NCI-H345 (cell line): ENCODE results near the gene SIKE1.
"Not testable (repeated sequence)": the region's sequence is repeated elsewhere in the genome, so short reads cannot be mapped to it uniquely, and the experiment has no call there.

Experiments
- DNase-seq: peaks from one replicate; lab custom pipeline; 2025; lab: John Stamatoyannopoulos, UW

SIKE1 gene

GRCh38 chr1:114755006-114755931 lies 25.2 kb downstream of the SIKE1 start:
- DNase-seq = no peak

DNA sequence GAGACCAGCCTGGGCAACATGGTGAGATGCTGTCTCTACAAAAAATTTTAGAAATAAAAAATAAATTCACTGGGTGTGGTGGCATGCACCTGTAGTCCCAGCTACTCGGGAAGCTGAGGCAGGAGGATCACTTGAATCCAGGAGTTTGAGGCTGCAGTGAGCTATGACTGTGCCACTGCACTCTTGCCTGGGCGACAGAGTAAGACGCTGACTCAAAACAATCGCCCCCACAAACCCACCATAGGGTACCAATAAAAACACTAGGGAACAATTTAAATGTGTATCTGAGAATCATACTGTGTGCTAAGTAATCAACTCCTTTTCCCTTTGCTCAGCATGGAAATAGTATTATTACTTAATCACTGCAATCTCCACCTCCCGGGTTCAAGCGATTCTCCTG lies 26.8 kb downstream of the SIKE1 start:
- not testable (repeated sequence) for DNase-seq

GRCh38 chr1:114753143-114753542 lies 27.3 kb downstream of the SIKE1 start:
- DNase-seq = no peak

DNA sequence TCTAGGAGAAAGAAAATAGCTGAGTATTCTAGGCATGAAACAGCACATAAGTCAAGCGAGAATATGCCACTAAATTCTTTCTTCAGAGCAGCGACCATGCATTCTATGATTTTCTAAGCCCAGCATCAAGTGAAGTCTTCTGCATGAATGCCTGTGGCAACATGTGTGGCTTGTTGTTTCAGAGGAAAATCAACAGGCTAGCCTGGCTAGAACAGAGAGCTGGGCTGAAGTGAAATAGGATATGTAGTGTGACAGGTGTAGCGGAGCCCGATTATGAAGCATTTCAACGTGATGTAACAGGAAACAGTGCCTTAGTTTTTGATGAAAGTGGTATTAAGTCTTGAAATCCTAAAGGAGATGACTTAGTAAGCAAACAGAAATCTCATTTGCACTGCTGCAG lies 29.7 kb downstream of the SIKE1 start:
- DNase-seq = peak; percentile 33

DNA sequence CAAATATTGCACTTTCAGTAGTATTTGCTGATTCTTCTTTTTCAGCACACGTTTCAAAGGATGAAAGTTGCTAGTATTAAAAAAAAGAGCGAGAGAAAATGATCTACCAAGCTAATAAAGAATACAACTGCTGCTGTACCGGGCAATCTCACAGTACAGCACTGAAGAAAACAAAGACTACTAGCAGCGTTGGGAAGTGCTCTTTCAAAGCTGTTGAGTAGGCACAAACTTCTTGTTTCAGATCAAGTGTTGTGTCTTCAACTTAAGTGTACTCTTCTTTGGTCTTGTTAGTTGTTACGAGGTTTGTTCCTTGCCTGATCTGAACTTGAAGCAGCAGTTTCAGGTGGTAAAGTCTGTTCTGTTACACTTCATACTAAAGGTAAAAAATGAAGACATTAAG lies 30.6 kb downstream of the SIKE1 start:
- no peak for DNase-seq

DNA sequence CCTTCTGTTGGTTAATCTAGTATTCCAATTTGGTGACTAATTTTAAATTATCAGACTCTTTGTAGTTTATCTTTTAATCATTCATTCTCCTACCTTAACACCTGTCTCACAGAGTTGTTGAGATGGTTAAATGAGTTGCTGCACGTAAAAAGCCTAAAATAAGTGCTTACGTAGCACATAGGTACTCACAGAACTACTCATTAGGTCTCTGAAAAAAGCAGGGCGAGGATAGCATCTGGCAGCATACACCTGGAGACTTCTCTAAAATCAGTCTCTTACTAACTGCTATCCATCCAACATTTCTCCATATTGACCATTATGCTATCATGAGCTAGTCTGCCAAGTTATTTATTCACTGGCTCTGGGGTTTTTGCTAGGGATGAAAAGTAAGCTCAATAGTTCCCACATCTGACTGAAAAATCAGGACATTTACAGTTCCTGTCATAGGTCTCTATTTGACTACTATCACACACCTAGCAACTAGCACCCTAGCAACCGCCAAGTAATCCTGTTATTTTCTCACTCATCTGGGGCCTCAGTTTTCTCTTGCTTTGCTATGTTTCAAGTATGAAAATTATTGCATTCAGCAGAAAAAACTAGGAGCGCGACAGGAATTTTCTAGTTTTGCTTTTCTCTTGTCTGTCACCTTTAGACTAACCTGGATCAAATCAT lies 33.9 kb downstream of the SIKE1 start:
- no peak for DNase-seq

DNA sequence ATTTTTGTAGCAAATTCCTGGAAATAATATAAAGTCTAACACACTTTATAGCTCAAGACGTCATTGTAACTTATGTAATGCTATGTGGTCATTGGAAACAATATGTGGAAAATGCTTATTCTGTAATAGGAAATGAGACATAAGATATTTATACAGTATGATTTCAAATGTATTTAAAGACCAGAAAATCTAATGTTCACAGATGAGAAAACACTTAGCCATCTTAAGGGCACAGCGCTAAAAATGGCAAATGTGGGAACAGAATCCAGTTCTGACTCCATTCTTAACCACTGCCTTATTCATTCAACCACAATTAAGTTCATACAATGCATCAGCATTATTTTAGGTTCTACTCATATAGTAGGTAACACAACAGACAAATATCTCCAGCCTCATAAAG lies 35.2 kb downstream of the SIKE1 start:
- no peak for DNase-seq

- no peak for DNase-seq
Measured at GRCh38 chr1:114741963-114742746, 38.3 kb downstream of the SIKE1 start.

DNA sequence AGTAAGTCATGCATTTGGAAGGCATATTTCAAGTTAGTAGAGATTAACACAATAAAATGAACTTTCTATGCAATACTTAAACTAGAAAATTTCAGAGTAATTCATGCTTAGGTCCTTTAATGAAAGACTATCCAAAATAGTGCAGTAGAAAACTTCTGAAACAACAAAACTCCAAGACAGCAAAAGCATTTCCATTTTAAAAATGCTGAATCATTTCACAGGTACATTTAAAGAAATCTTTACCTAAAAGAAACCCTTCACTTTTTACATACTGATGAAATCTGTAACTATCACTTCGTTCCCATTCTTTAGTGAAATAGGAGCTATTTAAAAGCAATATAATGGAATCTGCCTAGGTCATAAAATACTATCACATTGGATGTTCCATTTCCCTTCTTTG lies 40.2 kb downstream of the SIKE1 start:
- DNase-seq = no peak

GRCh38 chr1:114737314-114737849 lies 43.1 kb downstream of the SIKE1 start:
- no peak for DNase-seq

DNA sequence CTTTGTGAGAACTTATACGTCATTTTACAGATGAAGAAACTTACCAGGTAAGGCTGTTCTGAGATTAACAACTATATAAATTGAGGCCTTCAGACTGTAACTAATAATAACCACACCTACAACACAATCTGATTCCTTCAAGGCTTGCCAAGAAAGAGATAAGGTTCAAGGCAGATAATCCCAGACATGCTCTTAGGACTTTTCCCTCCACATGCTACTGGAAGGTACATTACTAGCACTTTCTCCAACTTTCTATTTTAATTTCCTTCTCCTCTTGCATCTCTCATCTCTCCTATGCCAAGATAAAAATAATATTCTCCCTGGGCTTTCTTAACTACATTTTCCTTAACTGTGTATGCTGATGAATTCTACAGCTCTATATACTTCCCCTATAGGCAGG lies 45.0 kb downstream of the SIKE1 start:
- DNase-seq = no peak

DNA sequence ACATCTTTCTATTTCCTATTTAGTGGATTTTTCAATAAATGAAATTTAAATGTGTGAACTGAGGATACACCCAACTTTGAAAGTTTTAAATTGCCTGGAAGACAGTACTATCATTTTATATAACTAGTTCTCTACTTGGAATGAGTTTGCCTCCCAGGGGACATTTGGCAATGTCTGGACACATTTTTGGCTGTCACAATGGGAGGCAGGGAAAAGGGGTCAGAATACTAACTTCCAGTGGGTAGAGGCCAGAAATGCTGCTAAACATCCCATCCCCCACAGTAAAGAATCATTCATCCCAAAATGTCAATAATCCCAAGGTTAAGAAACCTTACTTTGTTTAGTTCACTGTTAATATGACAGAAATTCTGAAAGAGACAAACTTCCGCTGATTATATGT lies 50.7 kb downstream of the SIKE1 start:
- no peak for DNase-seq

DNA sequence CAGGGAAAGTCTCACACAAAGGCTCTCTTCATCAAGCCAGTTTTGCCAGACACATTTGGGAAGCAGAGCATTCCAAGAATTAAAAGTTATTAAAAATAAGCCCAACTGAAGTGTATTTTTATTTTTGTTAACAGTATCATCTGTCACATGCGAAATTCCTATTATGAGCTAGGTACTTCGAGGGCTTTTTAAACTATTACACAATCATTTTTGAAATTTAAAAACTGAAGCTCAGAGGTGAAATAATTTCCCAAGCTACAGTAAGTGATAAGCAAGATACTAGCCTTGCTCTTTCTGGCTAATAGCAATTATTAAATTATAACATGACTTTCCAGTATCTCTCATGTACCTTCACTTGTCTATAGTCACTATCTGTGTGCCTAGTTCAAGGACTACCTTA lies 51.9 kb downstream of the SIKE1 start:
- DNase-seq = no peak

DNA sequence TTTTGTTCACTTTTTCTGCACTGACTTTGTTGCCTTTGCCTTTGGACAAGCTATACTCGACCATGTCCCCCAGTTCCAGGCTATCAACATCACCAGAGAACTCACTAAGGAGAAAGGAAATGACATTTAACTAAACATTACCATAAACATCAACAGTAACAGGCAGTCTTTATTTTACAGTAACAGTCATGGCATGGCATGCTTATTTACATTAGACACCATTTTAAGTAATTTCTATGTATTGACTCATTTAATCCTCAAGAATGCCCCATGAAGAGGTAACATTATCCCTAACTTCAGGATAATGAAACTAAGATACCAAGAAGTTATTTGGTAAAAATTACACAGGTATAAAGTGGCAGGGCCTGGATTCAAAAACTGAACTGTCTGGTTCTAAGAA lies 55.3 kb downstream of the SIKE1 start:
- DNase-seq = no peak

DNA sequence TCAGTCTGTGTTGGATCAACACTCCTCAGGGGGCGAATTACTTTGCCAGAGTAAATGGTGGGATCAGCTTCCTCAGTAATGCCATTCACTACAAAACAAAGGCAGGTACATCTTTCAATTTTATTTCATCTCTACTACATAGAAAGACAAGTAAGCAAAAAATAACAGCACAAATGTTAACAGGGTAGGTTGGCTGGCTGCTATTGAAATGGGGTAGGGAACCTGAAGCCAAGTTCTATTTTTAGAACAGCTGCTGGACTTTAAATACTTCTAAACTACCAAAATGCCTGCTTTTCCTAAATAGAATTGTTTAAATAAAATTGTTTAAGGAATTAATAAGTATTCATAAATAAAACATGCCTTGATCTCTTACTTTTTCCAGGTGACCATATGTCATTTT lies 56.6 kb downstream of the SIKE1 start:
- DNase-seq = no peak

- no peak for DNase-seq
Measured at GRCh38 chr1:114723457-114723856, 57.0 kb downstream of the SIKE1 start.

- DNase-seq = no peak
Measured at GRCh38 chr1:114720492-114720891, 60.0 kb downstream of the SIKE1 start.
